GM12878 (cell line): ENCODE data around the gene LGALS3BP. TPM values are rescaled to one million over a fixed set of nuclear protein-coding genes. Genes with fewer than 3 reads are reported as not detected.

Experiments
- ATAC-seq: fragments of 200-7000 bp; cut with Tn5 transposase; 3 replicates; pipeline ENCODE4 v1.9.1; 2020; ENCODE audit warnings: mild to moderate bottlenecking, moderate library complexity
- BruUV-seq: library from RNA; stranded (reverse); fragments of 400-500 nt; replicated peaks from 2 replicates; lab custom pipeline; 2021; lab: Mats Ljungman, UMichigan
- CTCF ChIA-PET: fragments of 300-600 bp; sonication (Branson Sonifier 250); formaldehyde crosslinking; extraction: SDS; loops from one replicate; lab custom pipeline; 2021; ENCODE audit warnings: inconsistent platforms; lab: Yijun Ruan, JAX
- POLR2A ChIA-PET: fragments of 350-600 bp; formaldehyde crosslinking; extraction: SDS; loops from one replicate; lab custom pipeline; 2021; ENCODE audit warnings: inconsistent platforms; lab: Charles Lee
- RAD21 ChIA-PET: fragments of 300-600 bp; sonication (Branson Sonifier 250); formaldehyde crosslinking; loops from one replicate; lab custom pipeline; 2023; ENCODE audit warnings: antibody characterized with exemption; ENCODE audit not compliant: unreplicated experiment; lab: Charles Lee
- SMC1A ChIA-PET: fragments of 300-600 bp; sonication (Branson Sonifier 250); formaldehyde crosslinking; loops from one replicate; lab custom pipeline; 2023; ENCODE audit not compliant: unreplicated experiment, uncharacterized antibody; lab: Charles Lee
- DNase-seq: peaks from one replicate; pipeline ENCODE4 v3.0.0-alpha.2; 2011; ENCODE audit warnings: low read depth, low spot score
- FAIRE-seq: peaks from 3 replicates; lab custom pipeline; 2011; peaks lifted over from hg19 to GRCh38; lab: Jason Lieb, UNC
- H2AFZ ChIP-seq: 2 replicates; pipeline ENCODE4 v1.6.0; 2011; ENCODE audit warnings: low read depth, low read length, control low read depth; ENCODE audit not compliant: control insufficient read depth
- H3K27ac ChIP-seq: 2 replicates; pipeline ENCODE4 v1.5.1; 2011; ENCODE audit warnings: control low read depth; ENCODE audit not compliant: control insufficient read depth, insufficient read depth
- H3K27me3 ChIP-seq, 2 experiments: replicated peaks in 1 of 2; 2 replicates each; pipeline versions ENCODE4 v1.6.0 to v1.6.1; 2011; ENCODE audit warnings: low read length in 1 of 2; ENCODE audit not compliant: control insufficient read depth in 2 of 2, insufficient read depth in 2 of 2
- H3K36me3 ChIP-seq, 2 experiments: 2 replicates each; pipeline ENCODE4 v1.5.1; 2011; ENCODE audit warnings: low read length in 1 of 2; ENCODE audit not compliant: control insufficient read depth in 2 of 2, insufficient read depth in 2 of 2
- H3K4me1 ChIP-seq: 2 replicates; pipeline ENCODE4 v1.6.1; 2011; ENCODE audit warnings: mild to moderate bottlenecking, low read length, moderate library complexity, mixed read lengths; ENCODE audit not compliant: control insufficient read depth, insufficient read depth
- H3K4me2 ChIP-seq: 2 replicates; pipeline ENCODE4 v1.6.0; 2011; ENCODE audit warnings: control low read depth; ENCODE audit not compliant: control insufficient read depth, insufficient read depth
- H3K4me3 ChIP-seq: fragments of 200-600 bp; sonication (generic); 2 replicates; pipeline ENCODE4 v1.5.1; 2016
- H3K79me2 ChIP-seq: 2 replicates; pipeline ENCODE4 v1.6.0; 2011; ENCODE audit warnings: low read length; ENCODE audit not compliant: control insufficient read depth, insufficient read depth
- H3K9ac ChIP-seq: 2 replicates; pipeline ENCODE4 v1.8.0; 2011; ENCODE audit warnings: low read length, control low read depth, mixed read lengths; ENCODE audit not compliant: control insufficient read depth, insufficient read depth
- H3K9me3 ChIP-seq: replicated peaks from 3 replicates; pipeline ENCODE4 v1.5.1; 2011; ENCODE audit warnings: mild to moderate bottlenecking, low read length; ENCODE audit not compliant: control insufficient read depth, insufficient read depth
- H4K20me1 ChIP-seq: 2 replicates; pipeline ENCODE4 v1.6.0; 2011; ENCODE audit not compliant: control insufficient read depth, insufficient read depth
- CHD1 ChIP-seq: IDR thresholded peaks from 2 replicates; pipeline ENCODE4 v1.6.1; 2012; ENCODE audit warnings: low read depth, low read length, improper control_type of control experiment
- FOXM1 ChIP-seq: IDR thresholded peaks from 2 replicates; pipeline ENCODE4 v1.6.1; 2012; ENCODE audit warnings: low read depth, mild to moderate bottlenecking, inconsistent platforms, low read length, moderate library complexity
- GABPA ChIP-seq: IDR thresholded peaks from 2 replicates; pipeline ENCODE4 v1.6.1; 2014; ENCODE audit warnings: antibody characterized with exemption, low read depth, mild to moderate bottlenecking, inconsistent platforms
- HSF1 ChIP-seq: fragments of 150-350 bp; IDR thresholded peaks from 2 replicates; pipeline ENCODE4 v1.6.1; 2014; ENCODE audit warnings: mild to moderate bottlenecking, low read depth, low read length
- MYB ChIP-seq: fragments of 150-350 bp; IDR thresholded peaks from 2 replicates; pipeline ENCODE4 v1.6.1; 2014; ENCODE audit warnings: mild to moderate bottlenecking, low read depth, low read length, borderline replicate concordance
- PAX5 ChIP-seq: IDR thresholded peaks from 2 replicates; pipeline ENCODE4 v1.6.1; 2011; ENCODE audit warnings: low read depth, low read length, borderline replicate concordance
- POU2F2 ChIP-seq: IDR thresholded peaks from 3 replicates; pipeline ENCODE4 v1.6.1; 2011; ENCODE audit warnings: low read depth, mild to moderate bottlenecking, low read length, borderline replicate concordance
- RAD21 ChIP-seq: IDR thresholded peaks from 2 replicates; pipeline ENCODE4 v1.6.1; 2011; ENCODE audit warnings: mild to moderate bottlenecking, low read depth, low read length, moderate library complexity; ENCODE audit not compliant: insufficient read depth
- RUNX3 ChIP-seq: IDR thresholded peaks from 2 replicates; pipeline ENCODE4 v1.6.1; 2012; ENCODE audit warnings: low read length, inconsistent platforms
- STAT1 ChIP-seq: fragments of 450-650 bp; conservative IDR thresholded peaks from 2 replicates; pipeline ENCODE4 v1.6.1; 2014; ENCODE audit warnings: antibody characterized with exemption, mild to moderate bottlenecking
- ZBED1 ChIP-seq: IDR thresholded peaks from 2 replicates; pipeline ENCODE4 v1.6.1; 2016; ENCODE audit warnings: borderline replicate concordance
- ZNF24 ChIP-seq: fragments of 450-650 bp; IDR thresholded peaks from 2 replicates; pipeline ENCODE4 v1.6.1; 2017; ENCODE audit warnings: antibody characterized with exemption, mild to moderate bottlenecking
- ZNF384 ChIP-seq: IDR thresholded peaks from 2 replicates; pipeline ENCODE4 v1.6.1; 2012; ENCODE audit warnings: low read depth, mild to moderate bottlenecking, low read length, improper control_type of control experiment, borderline replicate concordance
- ZNF687 ChIP-seq: fragments of 450-650 bp; IDR thresholded peaks from 2 replicates; pipeline ENCODE4 v1.6.1; 2017; ENCODE audit warnings: mild to moderate bottlenecking, moderate library complexity
- ZSCAN29 ChIP-seq: fragments of 450-650 bp; IDR thresholded peaks from 2 replicates; pipeline ENCODE4 v1.6.1; 2017; ENCODE audit warnings: mild to moderate bottlenecking, moderate library complexity
- ZZZ3 ChIP-seq: IDR thresholded peaks from 2 replicates; pipeline ENCODE4 v1.6.1; 2011; ENCODE audit warnings: low read depth; ENCODE audit not compliant: control insufficient read depth, insufficient read length
- WGBS: methylation state at CpG from one replicate; pipeline ENCODE4 v1.1.6; 2016; ENCODE audit warnings: low lambda C conversion rate; ENCODE audit not compliant: insufficient replicate concordance, insufficient coverage; ENCODE audit errors: missing lambda C conversion rate; 5-methylcytosine and 5-hydroxymethylcytosine counted together
- in situ Hi-C: fragments of 300-500 bp; cut with MboI; formaldehyde crosslinking; loops from 9 replicates; pipeline ENCODE4 v1.14.3; 2018; ENCODE audit warnings: mixed read lengths
- intact Hi-C: fragments of 100-400 bp; cut with micrococcal nuclease; formaldehyde crosslinking; loops from one replicate; pipeline ENCODE4 v1.14.2; 2022; ENCODE audit not compliant: unreplicated experiment
- polyA plus RNA-seq, 11 experiments: library from polyadenylated mRNA; depleted of rRNA in 4 of 11; unstranded in 6 of 11; stranded (reverse) in 5 of 11; fragments of >200 nt; fragmentation: Nextera tagmentation in 4 of 11; fragmentation: Illumina TruSeq in 1 of 11; extraction: Ambion mirVana in 4 of 11; extraction: Trizol in 1 of 11; gene quantifications; 1 replicate in 1 of 11; 2 replicates in 10 of 11; pipeline versions ENCODE4 v1.2.1 to v1.2.3, GENCODE V29; 2011 to 2016; ENCODE audit warnings: inconsistent platforms in 2 of 11, missing spikeins in 2 of 11, low read depth in 1 of 11
- total RNA-seq, 4 experiments: library from RNA; depleted of rRNA in 3 of 4; stranded (reverse); fragments of >200 nt in 3 of 4; fragmentation: Illumina TruSeq in 1 of 4; extraction: Trizol in 1 of 4; gene quantifications; 2 replicates each; pipeline versions ENCODE4 v1.2.1 to v1.2.3, GENCODE V29; 2013 to 2021

The LGALS3BP gene
- total and polyA plus RNA-seq, 10 of the 15 experiments (the other 5 are each of a cell fraction or from before 2014, with no cell fraction given): 0.52 to 5.2 (median 1.9) TPM

- TF ChIP-seq ZNF687 (no peak), POU2F2 (no peak), MYB (no peak), ZSCAN29 (no peak), FOXM1 (no peak), RUNX3 (no peak), PAX5 (no peak)
Observed at GRCh38 chr17:78999056-78999768, 19.5 kb upstream of the LGALS3BP start (continued).

GRCh38 chr17:78998311-78999055 is 18.8 kb upstream of the LGALS3BP start:
- intact Hi-C loops: no loop called here
- no TSS peak for BruUV-seq
- Histone ChIP-seq H3K4me3 (no peak overlapping the region), H3K36me3 (peaks cover 7 to 14% of the 10 kb centered on the region in 2 experiments; a peak in 3 of 4 replicates), H3K9me3 (no peaks in the 10 kb centered on the region; the same call in 2 of the 3 replicates), H3K27me3 (no peaks in the 10 kb centered on the region), H3K4me2 (no peak overlapping the region), H3K4me1 (no peaks in the 10 kb centered on the region), H2AFZ (no peak overlapping the region), H3K79me2 (peaks cover 5% of the 10 kb centered on the region), H3K27ac (no peak overlapping the region), H4K20me1 (no peaks in the 10 kb centered on the region; the same call in 1 of the 2 replicates), H3K9ac (no peak overlapping the region)
- ChIA-PET POLR2A (interaction anchor here (0.6 kb wide), 1 partner anchor 1770 kb away, joined by 3 read pairs; no protein-coding TSS in a partner anchor), SMC1A (no interaction called here), RAD21 (no interaction called here), CTCF (no interaction called here)
- FAIRE-seq: no peak
- DNase-seq: no peak
- no peak for ATAC-seq
- WGBS: 94% methylated on average over 28 of the region's 28 CpGs
- in situ Hi-C loops: no loop called here
- TF ChIP-seq ZZZ3: no peak
- TF ChIP-seq ZBED1: no peak
- TF ChIP-seq STAT1: no peak
- no peak for TF ChIP-seq ZNF24
- TF ChIP-seq CHD1: no peak
- TF ChIP-seq ZNF384: no peak
- TF ChIP-seq RAD21: no peak
- TF ChIP-seq RUNX3: no peak
- TF ChIP-seq HSF1: no peak
- no peak for TF ChIP-seq GABPA
